Loucy (cell line): Measurements from ENCODE around the gene LIME1.

ENCODE experiments used
- CTCF ChIP-seq: fragments of 200-600 bp; sonication (generic); conservative IDR thresholded peaks from 2 replicates; pipeline ENCODE4 v1.5.1; 2014; ENCODE audit warnings: mild to moderate bottlenecking, antibody characterized with exemption, low read length
- EZH2phosphoT487 ChIP-seq: fragments of 200-600 bp; IDR thresholded peaks from 2 replicates; pipeline ENCODE4 v1.6.1; 2018; ENCODE audit warnings: antibody characterized with exemption, mild to moderate bottlenecking, moderate library complexity, borderline replicate concordance

GRCh38 chr20:63695424-63696305 is 40.8 kb upstream of the LIME1 start:
- TF ChIP-seq CTCF (no peak), EZH2phosphoT487 (no peak)
